Measurements from ENCODE around the gene PALLD.

PALLD gene

DNA sequence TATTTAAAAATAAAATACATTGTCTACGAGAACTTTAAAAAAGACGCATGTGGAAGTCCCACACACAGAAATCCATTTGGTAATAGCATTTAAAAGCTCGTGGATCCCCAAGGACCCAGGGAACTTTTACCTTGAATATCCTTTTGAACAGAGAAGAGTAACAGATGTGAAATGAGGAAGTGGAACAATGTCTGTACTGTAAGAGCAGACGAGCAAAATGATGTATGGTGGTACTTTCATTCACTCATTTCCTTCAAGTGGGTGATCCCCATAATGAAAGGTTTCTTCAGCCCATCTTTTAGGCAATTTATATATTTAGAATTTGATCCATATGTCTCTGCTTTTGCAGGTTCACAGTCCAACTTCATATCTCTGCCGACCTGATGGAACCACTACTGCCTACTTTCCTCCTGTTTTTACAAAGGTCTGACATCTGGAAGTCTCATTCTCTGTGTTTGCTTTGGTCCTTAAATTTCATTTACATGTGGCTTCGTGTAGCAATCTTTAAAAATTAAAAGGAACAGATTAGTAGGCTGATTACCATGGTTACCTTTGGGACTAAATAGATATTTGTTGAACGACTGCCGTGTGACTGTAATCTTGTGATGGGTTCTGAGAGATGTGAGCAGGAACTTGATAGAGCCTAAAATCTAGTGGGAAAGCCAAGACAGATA, 188.4 kb downstream of the PALLD start:
- TF ChIP-seq MYC (IDR thresholded peaks at IDR 0.05; ENCODE audit: low read depth, low read length), result no peak
- no peak for TF ChIP-seq POLR2A (IDR thresholded peaks at IDR 0.05; ENCODE audit: extremely low read depth, insufficient read length)
- TF ChIP-seq, protein P1, sequence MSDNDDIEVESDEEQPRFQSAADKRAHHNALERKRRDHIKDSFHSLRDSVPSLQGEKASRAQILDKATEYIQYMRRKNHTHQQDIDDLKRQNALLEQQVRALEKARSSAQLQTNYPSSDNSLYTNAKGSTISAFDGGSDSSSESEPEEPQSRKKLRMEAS (IDR thresholded peaks at IDR 0.05; ENCODE audit: low read depth, low read length), result no peak
- TF ChIP-seq, protein P2, sequence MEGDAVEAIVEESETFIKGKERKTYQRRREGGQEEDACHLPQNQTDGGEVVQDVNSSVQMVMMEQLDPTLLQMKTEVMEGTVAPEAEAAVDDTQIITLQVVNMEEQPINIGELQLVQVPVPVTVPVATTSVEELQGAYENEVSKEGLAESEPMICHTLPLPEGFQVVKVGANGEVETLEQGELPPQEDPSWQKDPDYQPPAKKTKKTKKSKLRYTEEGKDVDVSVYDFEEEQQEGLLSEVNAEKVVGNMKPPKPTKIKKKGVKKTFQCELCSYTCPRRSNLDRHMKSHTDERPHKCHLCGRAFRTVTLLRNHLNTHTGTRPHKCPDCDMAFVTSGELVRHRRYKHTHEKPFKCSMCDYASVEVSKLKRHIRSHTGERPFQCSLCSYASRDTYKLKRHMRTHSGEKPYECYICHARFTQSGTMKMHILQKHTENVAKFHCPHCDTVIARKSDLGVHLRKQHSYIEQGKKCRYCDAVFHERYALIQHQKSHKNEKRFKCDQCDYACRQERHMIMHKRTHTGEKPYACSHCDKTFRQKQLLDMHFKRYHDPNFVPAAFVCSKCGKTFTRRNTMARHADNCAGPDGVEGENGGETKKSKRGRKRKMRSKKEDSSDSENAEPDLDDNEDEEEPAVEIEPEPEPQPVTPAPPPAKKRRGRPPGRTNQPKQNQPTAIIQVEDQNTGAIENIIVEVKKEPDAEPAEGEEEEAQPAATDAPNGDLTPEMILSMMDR (IDR thresholded peaks at IDR 0.05; ENCODE audit: low read depth, low read length), result no peak
- DNase-seq (ENCODE audit: low read depth), result peak; percentile 5

GRCh38 chr4:168688584-168688983, 191.7 kb downstream of the PALLD start:
- TF ChIP-seq MYC (IDR thresholded peaks at IDR 0.05; ENCODE audit: low read depth, low read length) (no peak), POLR2A (IDR thresholded peaks at IDR 0.05; ENCODE audit: extremely low read depth, insufficient read length) (no peak)
- no peak for DNase-seq (ENCODE audit: low read depth)
- no peak overlapping the region for H3K4me3 ChIP-seq (ENCODE audit: low read depth, low read length)

More for the DNA sequence above, 188.4 kb downstream of the PALLD start:
- no peak overlapping the region for H3K4me3 ChIP-seq (ENCODE audit: low read depth, low read length)

GRCh38 chr4:168689791-168690190, 192.9 kb downstream of the PALLD start:
- TF ChIP-seq, protein P1 (IDR thresholded peaks at IDR 0.05; ENCODE audit: low read depth, low read length), result no peak
- TF ChIP-seq MYC (IDR thresholded peaks at IDR 0.05; ENCODE audit: low read depth, low read length) (no peak), POLR2A (IDR thresholded peaks at IDR 0.05; ENCODE audit: extremely low read depth, insufficient read length) (no peak)
- TF ChIP-seq, protein P2 (IDR thresholded peaks at IDR 0.05; ENCODE audit: low read depth, low read length), result no peak
- DNase-seq (ENCODE audit: low read depth), result no peak
- no peak overlapping the region for H3K4me3 ChIP-seq (ENCODE audit: low read depth, low read length)

DNA sequence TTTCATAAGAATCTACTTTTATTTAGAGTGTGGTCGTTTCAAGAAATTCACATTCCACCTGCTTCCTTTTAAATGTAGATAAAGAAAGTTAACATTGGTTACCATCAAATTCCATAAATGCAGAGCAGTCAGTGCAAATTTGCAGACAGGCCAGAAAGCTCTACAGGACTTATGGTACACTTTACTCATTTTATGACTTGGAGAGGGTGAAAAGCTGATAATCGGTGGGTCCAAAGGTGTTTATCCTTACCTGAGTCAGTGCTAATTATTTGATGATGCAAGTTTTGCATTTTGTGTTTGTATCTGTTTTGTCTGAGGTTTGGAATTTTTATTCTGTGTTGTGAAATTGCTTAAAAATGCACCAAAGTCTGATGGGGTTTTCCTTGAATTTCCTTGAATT, 193.3 kb downstream of the PALLD start:
- DNase-seq (ENCODE audit: low read depth), result no peak
- H3K4me3 ChIP-seq (ENCODE audit: low read depth, low read length), result no peak overlapping the region
- no peak for TF ChIP-seq POLR2A (IDR thresholded peaks at IDR 0.05; ENCODE audit: extremely low read depth, insufficient read length)
- TF ChIP-seq, protein P2 (IDR thresholded peaks at IDR 0.05; ENCODE audit: low read depth, low read length), result no peak
- TF ChIP-seq, protein P1 (IDR thresholded peaks at IDR 0.05; ENCODE audit: low read depth, low read length), result no peak
- no peak for TF ChIP-seq MYC (IDR thresholded peaks at IDR 0.05; ENCODE audit: low read depth, low read length)

GRCh38 chr4:168691631-168692369, 194.9 kb downstream of the PALLD start:
- TF ChIP-seq, protein P2 (IDR thresholded peaks at IDR 0.05; ENCODE audit: low read depth, low read length), result no peak
- TF ChIP-seq, protein P1 (IDR thresholded peaks at IDR 0.05; ENCODE audit: low read depth, low read length), result no peak
- TF ChIP-seq POLR2A (IDR thresholded peaks at IDR 0.05; ENCODE audit: extremely low read depth, insufficient read length), result no peak
- TF ChIP-seq MYC (IDR thresholded peaks at IDR 0.05; ENCODE audit: low read depth, low read length), result no peak
- H3K4me3 ChIP-seq (ENCODE audit: low read depth, low read length), result no peak overlapping the region

GRCh38 chr4:168693750-168694490, 197.1 kb downstream of the PALLD start:
- TF ChIP-seq, protein P2 (IDR thresholded peaks at IDR 0.05; ENCODE audit: low read depth, low read length), result no peak
- TF ChIP-seq, protein P1 (IDR thresholded peaks at IDR 0.05; ENCODE audit: low read depth, low read length), result no peak
- TF ChIP-seq MYC (IDR thresholded peaks at IDR 0.05; ENCODE audit: low read depth, low read length) (no peak), POLR2A (IDR thresholded peaks at IDR 0.05; ENCODE audit: extremely low read depth, insufficient read length) (no peak)
- DNase-seq (ENCODE audit: low read depth), result no peak
- H3K4me3 ChIP-seq (ENCODE audit: low read depth, low read length), result no peak overlapping the region

More at GRCh38 chr4:168691631-168692369, 194.9 kb downstream of the PALLD start:
- DNase-seq (ENCODE audit: low read depth), result no peak
